Prostate gland (tissue), 2 donors: ENCODE data around the gene CYFIP1. TPM values are rescaled to one million over a fixed set of nuclear protein-coding genes. Genes with fewer than 3 reads are reported as not detected.

ENCODE experiments used
- DNase-seq: peaks from one replicate; pipeline ENCODE4 v3.0.0-alpha.2; 2019; ENCODE audit warnings: low spot score
- H3K27ac ChIP-seq, 2 donors: fragments of 200-600 bp; sonication (generic); 2 replicates each; pipeline ENCODE4 v1.5.1; 2017 to 2019
- H3K27me3 ChIP-seq: fragments of 200-600 bp; sonication (generic); replicated peaks from 2 replicates; pipeline ENCODE4 v1.5.1; 2019; ENCODE audit not compliant: insufficient read depth
- H3K36me3 ChIP-seq, 2 donors: fragments of 200-600 bp; sonication (generic); 1 replicate in 1 of 2; 2 replicates in 1 of 2; pipeline versions ENCODE4 v1.5.1 to v1.8.1; 2017 to 2019
- H3K4me1 ChIP-seq: fragments of 200-600 bp; sonication (generic); replicated peaks from 2 replicates; pipeline ENCODE4 v1.5.1; 2019
- H3K4me3 ChIP-seq, 2 donors: fragments of 200-600 bp; sonication (generic); 2 replicates each; pipeline ENCODE4 v1.5.1; 2017 to 2019
- H3K9me3 ChIP-seq: fragments of 200-600 bp; sonication (generic); 2 replicates; pipeline ENCODE4 v1.5.1; 2017
- POLR2A ChIP-seq: fragments of 450-650 bp; IDR thresholded peaks from one replicate; pipeline ENCODE4 v1.6.1; 2016; ENCODE audit warnings: antibody characterized with exemption, mild to moderate bottlenecking
- POLR2AphosphoS5 ChIP-seq: sonication (generic); formaldehyde crosslinking; IDR thresholded peaks from one replicate; pipeline ENCODE4 v1.6.1; 2017; ENCODE audit warnings: antibody characterized with exemption
- WGBS: methylation state at CpG from one replicate; pipeline ENCODE4 v1.1.5; 2018; 5-methylcytosine and 5-hydroxymethylcytosine counted together
- intact Hi-C: fragments of 100-400 bp; cut with DNase I; formaldehyde crosslinking; loops from one replicate; pipeline ENCODE4 v1.14.2; 2022
- total RNA-seq, 2 donors: library from RNA; depleted of rRNA; stranded (reverse); fragments of >200 nt; gene quantifications; one replicate each; pipeline ENCODE4 v1.1.0, GENCODE V29; 2016
- TF ChIP-seq, protein P1 (sequence below), 4 experiments: fragments of 200-600 bp in 2 of 4; fragments of 450-650 bp in 2 of 4; sonication (generic) in 2 of 4; IDR thresholded peaks; 1 replicate in 3 of 4; 2 replicates in 1 of 4; pipeline ENCODE4 v1.5.1; 2016 to 2019; ENCODE audit warnings: antibody characterized with exemption in 4 of 4, mild to moderate bottlenecking in 2 of 4, moderate library complexity in 2 of 4

The CYFIP1 gene
- total RNA-seq, 2 donors from 2014 or later, result 97.1 to 121 TPM

GRCh38 chr15:22956257-22956977 is 23.8 kb downstream of the CYFIP1 start:
- intact Hi-C loops, result no loop called here
- Histone ChIP-seq H3K4me1 (peaks cover 3% of the 10 kb centered on the region), H3K4me3 (no peak overlapping the region), H3K27ac (no peak overlapping the region), H3K27me3 (no peaks in the 10 kb centered on the region), H3K9me3 (no peaks in the 10 kb centered on the region), H3K36me3 (no peaks in the 10 kb centered on the region)
- DNase-seq, result no peak
- TF ChIP-seq POLR2A (no peak), POLR2AphosphoS5 (no peak)
- TF ChIP-seq, protein P1, sequence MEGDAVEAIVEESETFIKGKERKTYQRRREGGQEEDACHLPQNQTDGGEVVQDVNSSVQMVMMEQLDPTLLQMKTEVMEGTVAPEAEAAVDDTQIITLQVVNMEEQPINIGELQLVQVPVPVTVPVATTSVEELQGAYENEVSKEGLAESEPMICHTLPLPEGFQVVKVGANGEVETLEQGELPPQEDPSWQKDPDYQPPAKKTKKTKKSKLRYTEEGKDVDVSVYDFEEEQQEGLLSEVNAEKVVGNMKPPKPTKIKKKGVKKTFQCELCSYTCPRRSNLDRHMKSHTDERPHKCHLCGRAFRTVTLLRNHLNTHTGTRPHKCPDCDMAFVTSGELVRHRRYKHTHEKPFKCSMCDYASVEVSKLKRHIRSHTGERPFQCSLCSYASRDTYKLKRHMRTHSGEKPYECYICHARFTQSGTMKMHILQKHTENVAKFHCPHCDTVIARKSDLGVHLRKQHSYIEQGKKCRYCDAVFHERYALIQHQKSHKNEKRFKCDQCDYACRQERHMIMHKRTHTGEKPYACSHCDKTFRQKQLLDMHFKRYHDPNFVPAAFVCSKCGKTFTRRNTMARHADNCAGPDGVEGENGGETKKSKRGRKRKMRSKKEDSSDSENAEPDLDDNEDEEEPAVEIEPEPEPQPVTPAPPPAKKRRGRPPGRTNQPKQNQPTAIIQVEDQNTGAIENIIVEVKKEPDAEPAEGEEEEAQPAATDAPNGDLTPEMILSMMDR (IDR thresholded peaks at IDR 0.05), result no peak
- WGBS, result 42% methylated on average over 16 of the region's 16 CpGs

DNA sequence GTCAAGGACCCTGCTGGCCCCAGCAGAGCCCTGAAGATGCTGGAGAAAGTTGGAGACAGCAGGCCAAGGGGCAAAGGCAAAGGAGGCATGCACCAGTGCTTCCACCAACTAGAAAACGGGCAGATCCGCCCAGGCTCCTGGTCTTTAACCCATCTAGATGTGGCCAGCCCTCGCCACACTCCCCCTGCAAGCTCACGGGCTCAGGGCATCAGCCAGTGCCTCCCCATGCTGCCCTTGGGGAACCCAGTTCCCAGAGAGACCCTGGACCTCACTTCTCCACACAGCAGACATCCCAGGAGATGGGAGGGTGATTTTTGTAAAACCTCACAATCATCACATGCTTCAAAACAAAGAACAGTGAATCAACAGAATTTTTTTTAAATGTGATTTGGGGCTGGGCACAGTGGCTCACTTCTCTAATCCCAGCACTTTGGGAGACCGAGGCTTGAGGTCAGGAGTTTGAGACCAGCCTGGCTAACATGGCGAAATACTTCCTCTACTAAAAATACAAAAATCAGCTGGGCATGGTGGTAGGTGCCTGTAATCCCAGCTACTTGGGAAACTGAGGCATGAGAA is 24.5 kb downstream of the CYFIP1 start:
- H3K4me1 ChIP-seq, result peaks cover 3% of the 10 kb centered on the region
- no peaks in the 10 kb centered on the region for H3K27me3 ChIP-seq
- WGBS, result 80% methylated on average over 6 of the region's 6 CpGs
- no peaks in the 10 kb centered on the region for H3K9me3 ChIP-seq
- H3K4me3 ChIP-seq, result no peak overlapping the region
- H3K36me3 ChIP-seq, result no peaks in the 10 kb centered on the region
- no peak overlapping the region for H3K27ac ChIP-seq
- intact Hi-C loops, result no loop called here
- DNase-seq, result no peak
- TF ChIP-seq POLR2A (no peak), POLR2AphosphoS5 (no peak)
- TF ChIP-seq, protein P1 (IDR thresholded peaks at IDR 0.05), result no peak

DNA sequence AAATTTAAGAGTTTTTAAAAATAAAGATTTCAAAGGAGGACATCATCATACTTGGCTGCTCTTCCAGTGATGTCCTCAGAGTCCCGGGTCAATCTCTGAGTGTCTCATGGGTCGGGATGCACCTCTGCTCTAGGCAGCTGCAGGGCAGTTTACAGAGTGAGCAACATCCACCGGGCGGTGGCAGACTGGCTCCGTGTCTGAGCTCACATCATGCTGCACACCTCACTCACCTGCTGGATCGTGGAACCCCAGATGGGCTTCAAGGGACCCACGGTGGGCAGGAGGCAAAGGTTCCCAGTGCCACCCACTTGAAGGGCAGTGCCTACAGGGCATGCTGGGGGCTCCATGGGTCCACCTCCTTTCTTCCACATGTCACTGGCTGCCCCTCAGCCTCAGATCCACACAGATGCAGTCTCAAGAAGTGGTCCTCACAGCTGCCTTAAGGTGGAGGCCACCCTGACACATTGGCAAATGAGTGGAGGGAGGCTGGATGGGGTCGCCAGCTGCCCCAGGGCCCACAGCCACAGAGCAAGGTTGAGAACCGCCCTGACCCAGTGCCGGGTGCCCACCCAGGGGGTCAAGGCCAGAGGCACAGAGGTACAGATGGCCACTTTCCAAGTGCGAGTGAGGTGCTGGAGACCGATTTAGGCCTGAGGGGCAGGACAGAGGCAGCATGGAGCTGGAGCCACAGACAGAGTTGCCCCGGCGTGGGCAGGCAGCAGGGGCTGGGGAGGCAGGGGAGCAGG is 25.2 kb downstream of the CYFIP1 start:
- Histone ChIP-seq H3K27me3 (no peaks in the 10 kb centered on the region), H3K27ac (no peak overlapping the region), H3K4me3 (no peak overlapping the region), H3K9me3 (no peaks in the 10 kb centered on the region), H3K36me3 (no peaks in the 10 kb centered on the region), H3K4me1 (peaks cover 3% of the 10 kb centered on the region)
- intact Hi-C loops, result no loop called here
- no peak for DNase-seq
- 74% methylated on average over 14 of the region's 14 CpGs for WGBS
- TF ChIP-seq POLR2A (no peak), POLR2AphosphoS5 (no peak)
- TF ChIP-seq, protein P1 (IDR thresholded peaks at IDR 0.05), result no peak

- Histone ChIP-seq H3K9me3 (no peaks in the 10 kb centered on the region), H3K4me1 (peaks cover 3% of the 10 kb centered on the region), H3K4me3 (no peak overlapping the region), H3K36me3 (no peaks in the 10 kb centered on the region), H3K27ac (no peak overlapping the region), H3K27me3 (no peaks in the 10 kb centered on the region)
- 83% methylated on average over 12 of the region's 12 CpGs for WGBS
- TF ChIP-seq, protein P1 (IDR thresholded peaks at IDR 0.05), result no peak
- TF ChIP-seq POLR2AphosphoS5 (no peak), POLR2A (no peak)
- intact Hi-C loops, result no loop called here
- DNase-seq, result no peak
These were observed 25.8 kb downstream of the CYFIP1 start for GRCh38 chr15:22954326-22954725.
